Stimulated activated CD4-positive, alpha-beta T cell treated with anti-CD3 and anti-CD28 coated beads, TNF-alpha, amount 100 ng/mL, for 24 hours (primary cell): ENCODE data around the gene ADAMTS7.
"Not testable (repeated sequence)": the region's sequence is repeated elsewhere in the genome, so short reads cannot be mapped to it uniquely, and the experiment has no call there.

Experiments used
- DNase-seq, 3 experiments: peaks; one replicate each; pipeline ENCODE4 v3.0.0-alpha.2; 2020; ENCODE audit warnings: low read depth in 3 of 3

Gene ADAMTS7

GRCh38 chr15:78719819-78720450 lies 91.3 kb downstream of the ADAMTS7 start:
- DNase-seq: not testable (repeated sequence)

DNA sequence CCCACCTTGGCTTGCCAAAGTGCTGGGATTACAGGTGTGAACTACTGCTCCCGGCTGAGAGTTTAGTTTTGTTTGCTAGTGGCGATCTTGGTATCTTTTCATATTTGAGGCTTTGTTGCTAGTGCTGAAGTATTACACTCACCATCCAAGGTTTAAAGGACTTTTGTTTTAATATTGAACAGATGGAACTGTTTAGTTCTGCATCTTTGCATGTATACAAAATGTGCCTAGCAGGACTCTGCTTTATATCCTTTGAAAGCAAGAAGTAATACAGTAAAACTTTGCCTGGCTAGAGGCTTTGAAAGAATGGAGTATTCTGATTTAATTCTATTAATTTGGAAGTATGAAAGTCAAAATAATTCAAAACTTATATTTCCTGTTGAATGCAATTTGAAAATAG lies 92.4 kb downstream of the ADAMTS7 start:
- DNase-seq: no peak

GRCh38 chr15:78717956-78718656 lies 93.2 kb downstream of the ADAMTS7 start:
- DNase-seq: no peak

- DNase-seq: no peak
Observed at GRCh38 chr15:78716651-78717050, 94.6 kb downstream of the ADAMTS7 start.

DNA sequence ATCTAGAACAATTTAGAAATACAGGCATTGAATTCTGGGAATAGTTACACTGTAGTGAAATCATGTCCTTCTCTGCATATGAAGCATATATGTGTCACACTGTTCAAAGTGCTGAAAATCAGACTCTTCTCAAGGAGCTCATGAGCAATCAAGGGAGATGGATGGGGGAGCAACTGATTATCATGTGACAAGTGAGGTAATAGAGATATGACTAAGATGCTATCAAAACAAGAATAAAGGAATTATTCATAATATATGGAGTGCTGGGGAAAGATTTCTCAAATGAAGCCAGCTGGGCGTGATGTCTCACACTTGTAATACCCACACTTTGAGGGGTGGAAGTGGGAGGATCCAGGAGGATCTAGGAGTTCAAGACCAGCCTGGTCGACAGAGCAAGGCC lies 95.3 kb downstream of the ADAMTS7 start:
- no peak for DNase-seq

DNA sequence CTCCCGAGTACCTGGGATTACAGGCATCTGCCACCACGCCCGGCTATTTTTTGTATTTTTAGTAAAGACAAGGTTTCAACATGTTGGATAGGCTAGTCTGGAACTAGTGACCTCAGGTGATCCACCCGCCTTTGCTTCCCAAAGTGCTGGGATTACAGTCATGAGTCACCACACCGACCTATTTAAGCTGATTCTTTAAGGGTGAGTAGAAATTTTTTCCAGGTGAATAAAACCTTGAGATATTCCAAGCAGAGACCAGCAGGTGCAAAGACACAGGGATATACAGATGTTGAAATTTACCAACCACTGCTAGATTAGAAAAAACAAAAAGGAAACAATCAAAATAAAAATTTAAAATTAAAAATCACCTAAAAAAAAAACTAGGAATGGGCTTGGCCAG lies 95.8 kb downstream of the ADAMTS7 start:
- no peak for DNase-seq

- no peak for DNase-seq
Observed at GRCh38 chr15:78714890-78715289, 96.4 kb downstream of the ADAMTS7 start.

DNA sequence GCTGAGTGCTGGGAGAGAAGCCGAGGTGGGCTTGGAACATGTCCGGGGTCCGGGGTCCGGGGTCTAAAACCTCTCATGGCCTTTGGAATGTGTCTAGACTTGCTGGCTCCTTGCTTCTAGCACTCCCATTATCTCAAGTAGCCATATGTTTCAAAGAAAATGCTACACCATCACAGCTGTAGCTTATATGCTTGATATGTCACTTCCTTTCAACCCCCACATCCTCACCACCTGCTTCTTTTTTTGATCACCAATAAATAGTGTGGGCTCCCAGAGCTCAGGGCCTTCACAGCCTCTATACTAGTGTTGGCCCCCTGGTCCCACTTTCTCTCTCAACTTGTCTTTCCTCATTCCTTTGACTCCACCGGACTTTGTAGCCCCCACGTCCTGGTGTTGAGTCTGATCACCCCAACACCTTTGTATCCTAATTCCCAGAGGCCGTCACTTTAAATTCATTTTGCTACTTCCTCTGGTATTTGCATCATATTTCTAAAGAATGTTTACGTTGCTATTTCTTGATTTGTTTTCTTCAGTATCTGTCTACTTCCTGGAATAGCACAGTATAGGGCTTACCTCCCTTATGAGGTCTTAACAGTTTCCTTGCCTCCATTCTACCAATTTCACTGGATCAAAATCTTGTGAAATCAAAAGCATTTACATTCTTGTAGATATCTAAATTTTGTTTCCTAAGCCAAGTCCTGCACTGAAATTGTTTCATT lies 98.3 kb downstream of the ADAMTS7 start:
- no peak for DNase-seq

- DNase-seq: no peak
Observed at GRCh38 chr15:78711638-78712037, 99.6 kb downstream of the ADAMTS7 start.

DNA sequence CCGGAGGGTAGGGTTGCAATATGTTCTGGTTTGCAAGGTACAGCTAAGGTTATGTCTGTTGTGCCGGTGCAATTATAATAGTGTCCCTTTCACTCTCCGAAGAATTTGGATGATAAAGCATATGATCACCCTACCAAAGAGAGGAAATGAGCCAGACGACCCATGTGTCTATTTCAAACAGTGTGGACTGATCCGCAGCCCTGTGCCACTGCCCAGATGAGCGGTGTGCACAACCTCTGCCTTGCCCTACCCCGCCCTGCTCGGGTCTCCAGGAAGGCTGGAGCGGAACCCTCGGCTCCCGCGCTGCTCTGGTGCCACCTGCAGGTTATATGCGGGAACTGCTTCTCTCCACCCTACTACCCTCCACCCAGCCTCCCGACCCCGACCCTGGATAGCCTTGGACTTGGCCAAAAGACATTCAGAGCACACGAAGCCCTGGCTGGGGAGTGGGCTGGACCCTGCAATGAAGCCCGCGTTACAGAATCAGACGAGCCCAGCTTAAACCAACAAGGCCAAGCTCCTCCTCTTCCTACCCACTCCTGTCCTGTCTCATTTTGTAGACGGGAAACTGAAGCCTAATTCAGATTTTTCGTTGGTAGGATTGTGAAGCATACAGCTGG lies 101.9 kb downstream of the ADAMTS7 start:
- DNase-seq: peak; percentile 46 to 64 (median 51)
